ENCODE results near the gene NOB1.
"Not testable (repeated sequence)": the region's sequence is repeated elsewhere in the genome, so short reads cannot be mapped to it uniquely, and the experiment has no call there.

- not testable (repeated sequence) for TF ChIP-seq CTCF (IDR thresholded peaks at IDR 0.05 in 8 of 11, conservative IDR thresholded peaks at IDR 0.05 in 3 of 11); POLR2AphosphoS5 (IDR thresholded peaks at IDR 0.05); POLR2A (IDR thresholded peaks at IDR 0.05)
Observed at GRCh38 chr16:69791391-69791847, 36.7 kb upstream of the NOB1 start.
